HG02981 (cell line): ENCODE data around the gene RNF149.
A peak's percentile ranks its signal among the peaks of the same experiment; 100 is the strongest.
"Not testable (repeated sequence)": the region's sequence is repeated elsewhere in the genome, so short reads cannot be mapped to it uniquely, and the experiment has no call there.

Experiments used
- ATAC-seq: cut with Tn5 transposase; IDR thresholded peaks from one replicate; pipeline ENCODE4 v1.9.1; 2021; ENCODE audit warnings: mild to moderate bottlenecking, moderate library complexity; ENCODE audit not compliant: unreplicated experiment

Gene RNF149

DNA sequence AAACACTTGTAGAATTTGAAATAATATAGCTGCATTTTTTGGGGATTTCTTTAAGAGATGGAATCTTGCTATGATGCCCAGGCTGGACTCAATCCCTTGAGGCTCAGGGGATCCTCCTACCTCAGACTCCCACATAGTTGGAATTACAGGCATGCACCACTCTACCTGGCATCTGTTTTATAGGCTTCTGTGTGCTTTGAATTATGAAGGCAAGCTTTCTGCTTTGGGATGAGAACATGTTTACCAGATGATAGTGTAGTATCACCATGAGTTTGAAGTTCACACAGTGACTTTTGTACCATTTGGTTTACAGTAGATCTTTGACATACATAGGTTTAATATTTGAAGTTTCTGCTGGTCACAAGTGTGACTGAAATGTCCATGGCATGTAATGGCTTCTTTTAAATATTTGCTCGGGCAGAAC is 45.1 kb downstream of the RNF149 start:
- no peak for ATAC-seq

DNA sequence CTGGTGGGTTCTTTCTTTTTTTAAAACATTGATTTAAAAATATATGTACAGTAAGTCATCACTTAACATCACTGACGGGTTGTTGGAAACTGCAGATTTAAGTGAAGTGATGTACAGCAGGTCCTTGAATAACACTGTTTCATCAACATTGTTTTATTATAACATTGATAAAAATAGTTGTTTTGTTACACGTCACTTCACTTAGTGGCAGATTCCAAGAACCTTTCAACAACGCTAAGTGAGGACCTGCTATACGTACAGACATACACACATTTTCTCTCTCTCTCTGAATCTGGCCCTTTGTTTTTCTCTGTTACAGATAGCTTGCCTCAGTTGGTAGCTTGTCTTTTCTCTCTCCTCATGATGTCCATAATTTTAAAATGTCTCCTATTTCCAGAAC is 46.4 kb downstream of the RNF149 start:
- no peak for ATAC-seq

DNA sequence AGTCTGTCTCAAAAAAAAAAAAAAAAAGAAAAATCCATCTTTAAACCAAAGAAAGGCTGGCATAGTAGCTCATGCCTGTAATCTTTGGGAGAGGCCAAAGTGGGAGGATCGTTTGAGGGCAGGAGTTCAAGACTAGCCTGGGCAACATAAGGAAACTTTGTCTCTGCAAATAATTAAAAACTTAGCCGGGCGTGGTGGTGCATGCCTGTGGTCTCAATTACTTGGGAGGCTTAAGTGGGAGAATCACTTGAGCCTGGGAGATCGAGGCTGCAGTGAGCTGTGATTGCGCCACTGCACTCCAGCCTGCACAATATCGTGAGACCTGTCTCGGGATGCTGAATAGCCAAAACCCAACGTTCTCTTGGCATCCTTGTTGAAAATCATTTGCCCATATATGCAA is 49.7 kb downstream of the RNF149 start:
- ATAC-seq = no peak

DNA sequence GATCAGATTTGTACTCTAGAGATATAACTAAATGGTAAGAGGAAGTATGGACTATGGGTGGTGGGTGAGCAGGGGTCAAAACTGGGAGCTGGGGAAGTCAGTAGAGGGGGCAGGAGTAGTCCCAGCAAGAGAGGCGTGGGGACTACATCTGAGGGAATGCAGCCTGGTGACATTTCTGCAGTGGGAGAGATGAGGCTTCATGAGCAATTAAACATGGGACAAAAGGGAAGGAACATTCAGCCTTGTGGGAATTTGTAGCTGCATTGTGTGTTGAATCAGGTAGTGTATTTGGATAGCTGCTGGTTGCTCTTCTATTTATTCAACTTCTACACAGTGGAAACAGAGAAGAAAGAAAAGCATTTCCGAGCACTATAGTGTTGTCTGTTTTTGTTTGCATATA is 52.2 kb downstream of the RNF149 start:
- ATAC-seq = no peak

DNA sequence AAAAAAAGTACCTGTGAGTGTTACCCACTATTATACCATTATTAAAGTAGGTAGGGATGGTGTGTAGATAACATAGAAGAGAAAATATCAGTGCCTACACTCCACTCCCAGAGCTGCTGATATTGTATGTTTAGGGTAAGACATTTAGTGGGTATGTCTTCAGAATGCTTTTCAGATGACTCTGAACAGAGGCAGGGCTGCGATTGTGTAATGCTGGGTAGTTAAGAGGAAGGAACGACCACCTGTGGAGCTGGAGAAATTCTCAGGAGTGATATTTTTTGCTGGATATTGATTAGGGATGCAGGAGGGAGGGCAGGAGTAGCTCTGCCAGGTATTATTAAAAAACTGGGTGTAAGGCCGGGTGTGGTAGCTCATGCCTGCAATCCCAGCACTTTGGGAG is 53.0 kb downstream of the RNF149 start:
- ATAC-seq = no peak

DNA sequence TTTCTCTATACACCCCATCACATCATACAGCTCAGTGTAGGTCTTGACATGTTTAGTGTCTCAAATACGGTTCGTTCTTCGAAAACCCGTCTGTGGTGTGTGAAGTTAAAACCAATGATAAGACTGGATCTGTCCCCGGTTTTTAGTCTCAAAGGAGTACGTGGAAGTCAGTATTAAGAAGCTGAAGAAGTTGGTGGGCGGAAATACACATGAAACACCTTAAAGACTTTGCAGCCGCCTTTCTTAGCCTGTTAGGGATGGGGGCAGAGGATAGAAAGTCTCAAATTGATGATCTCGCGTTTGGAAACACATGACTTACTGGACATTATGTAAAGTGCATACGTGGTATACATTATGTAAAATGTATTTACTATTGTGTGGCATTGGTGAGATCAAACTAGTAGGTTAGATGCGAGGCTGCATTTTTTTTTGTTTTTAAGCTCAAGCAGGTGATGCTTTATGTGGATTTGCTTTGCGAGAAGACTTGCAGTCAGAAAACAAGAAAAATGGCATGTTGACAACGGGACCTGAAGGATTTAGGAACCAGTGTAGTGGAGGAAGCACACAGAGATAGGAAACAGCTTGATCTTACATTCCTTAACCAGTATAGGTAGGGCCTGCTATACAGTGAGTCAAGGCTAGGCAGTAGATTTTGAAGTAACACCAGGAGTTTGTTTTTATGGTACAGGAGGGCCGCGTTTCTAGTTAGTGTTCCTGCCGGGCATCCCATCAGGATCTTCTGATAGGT is 54.6 kb downstream of the RNF149 start:
- no peak for ATAC-seq

DNA sequence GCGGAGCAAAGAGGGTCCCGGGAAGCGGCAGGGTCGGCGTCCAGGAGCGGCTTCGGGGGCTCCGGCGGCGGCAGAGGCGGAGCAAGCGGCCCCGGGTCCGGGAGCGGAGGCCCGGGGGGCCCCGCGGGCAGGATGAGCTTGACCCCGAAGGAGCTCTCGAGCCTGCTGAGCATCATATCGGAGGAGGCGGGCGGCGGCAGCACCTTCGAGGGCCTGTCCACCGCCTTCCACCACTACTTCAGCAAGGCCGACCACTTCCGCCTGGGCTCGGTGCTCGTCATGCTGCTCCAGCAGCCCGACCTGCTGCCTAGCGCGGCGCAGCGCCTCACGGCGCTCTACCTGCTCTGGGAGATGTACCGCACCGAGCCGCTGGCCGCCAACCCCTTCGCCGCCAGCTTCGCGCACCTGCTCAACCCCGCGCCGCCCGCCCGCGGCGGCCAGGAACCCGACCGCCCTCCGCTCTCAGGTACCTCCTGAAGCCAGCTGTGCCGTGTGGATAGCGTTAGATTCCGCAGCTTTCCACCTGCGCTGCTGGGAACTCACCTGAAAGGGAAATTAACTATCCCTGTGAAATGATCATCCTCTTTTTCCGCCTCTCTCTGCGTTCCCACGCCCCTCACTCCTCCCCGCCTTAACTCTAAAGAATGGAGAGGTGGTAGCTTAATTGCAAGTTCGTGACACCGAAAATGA is 55.3 kb downstream of the RNF149 start:
- peak; percentile 50 for ATAC-seq

DNA sequence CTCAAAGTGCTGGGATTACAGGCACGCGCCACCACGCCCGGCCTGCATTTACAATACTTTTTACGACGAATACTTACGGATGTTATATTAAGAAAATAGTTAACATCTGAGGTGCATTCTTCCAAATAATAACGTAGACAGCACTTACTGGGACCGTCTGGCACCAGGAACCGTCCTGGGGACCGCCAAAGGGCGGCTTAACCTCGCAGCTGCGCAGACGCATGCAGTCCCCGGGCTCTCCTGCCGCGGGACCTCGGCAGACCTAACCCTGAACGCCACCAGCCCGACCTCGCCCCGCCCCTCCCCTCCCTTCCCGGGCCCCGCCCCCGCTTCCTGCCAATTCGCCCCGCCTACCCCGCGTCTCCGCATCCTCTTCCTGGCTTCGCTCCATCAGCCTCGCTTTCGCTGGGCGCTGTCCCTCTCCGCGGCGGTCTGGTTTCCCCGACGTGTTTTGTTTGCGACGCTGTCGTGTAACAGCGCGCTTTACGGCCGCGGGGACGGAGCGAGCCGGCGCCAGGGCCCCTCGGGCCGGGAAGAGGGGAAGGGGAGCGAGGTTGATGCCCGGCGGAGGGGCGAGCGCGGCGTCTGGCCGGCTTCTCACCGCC is 56.0 kb downstream of the RNF149 start, which contains the start of gene CNOT11:
Gene CNOT11 (plus strand): TSS at position 479 of the 605 bp plus-strand sequence. CDS start 79 bp downstream, at position 558.
- peak; percentile 88 for ATAC-seq

DNA sequence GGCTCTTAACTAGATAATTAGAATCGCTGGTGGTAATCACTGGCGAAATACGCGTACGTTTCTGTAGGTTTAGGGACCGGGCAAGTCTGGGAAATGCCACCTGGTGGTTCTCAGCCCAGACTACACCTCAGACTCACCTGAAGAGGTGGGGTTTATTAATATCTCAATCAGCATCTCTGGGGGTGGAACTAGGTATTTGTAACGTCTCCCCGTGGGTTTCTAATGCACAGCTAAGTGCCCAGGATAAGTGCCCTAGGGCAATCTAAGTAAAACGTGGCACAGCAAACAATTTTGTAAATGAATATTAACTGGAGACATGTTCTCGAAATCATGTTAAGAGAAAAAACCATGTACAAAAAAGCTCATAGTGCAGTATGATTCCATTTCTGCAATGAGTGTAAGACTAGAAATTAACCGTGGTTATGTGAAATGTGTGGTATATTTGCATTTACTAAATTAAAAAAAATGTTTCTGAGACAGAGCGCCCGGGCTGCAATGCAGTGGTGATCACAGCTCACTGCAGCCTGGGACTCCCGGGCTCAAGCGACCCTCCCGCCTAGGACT is 56.6 kb downstream of the RNF149 start:
- peak; percentile 49 for ATAC-seq

DNA sequence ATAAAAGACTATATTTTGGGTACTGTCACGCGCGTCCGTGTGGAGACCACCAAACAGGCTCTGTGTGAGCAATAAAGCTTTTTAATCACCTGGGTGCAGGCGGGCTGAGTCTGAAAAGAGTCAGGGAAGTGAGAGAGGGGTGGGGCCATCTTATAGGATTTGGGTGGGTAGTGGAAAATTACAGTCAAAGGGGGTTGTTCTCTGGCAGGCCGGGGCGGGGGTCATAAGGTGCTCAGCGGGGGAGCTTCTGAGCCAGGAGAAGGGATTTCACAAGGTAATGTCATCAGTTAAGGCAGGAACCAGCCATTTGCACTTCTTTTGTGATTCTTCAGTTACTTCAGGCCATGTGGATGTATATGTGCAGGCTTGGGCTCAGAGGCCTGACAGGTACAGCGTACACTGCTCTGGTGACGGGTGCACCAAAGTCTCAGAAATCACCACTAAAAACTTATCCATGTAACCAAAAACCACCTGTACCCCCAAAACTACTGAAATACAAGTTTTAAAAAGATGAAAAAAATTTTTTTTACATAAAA is 57.2 kb downstream of the RNF149 start:
- ATAC-seq = not testable (repeated sequence)

DNA sequence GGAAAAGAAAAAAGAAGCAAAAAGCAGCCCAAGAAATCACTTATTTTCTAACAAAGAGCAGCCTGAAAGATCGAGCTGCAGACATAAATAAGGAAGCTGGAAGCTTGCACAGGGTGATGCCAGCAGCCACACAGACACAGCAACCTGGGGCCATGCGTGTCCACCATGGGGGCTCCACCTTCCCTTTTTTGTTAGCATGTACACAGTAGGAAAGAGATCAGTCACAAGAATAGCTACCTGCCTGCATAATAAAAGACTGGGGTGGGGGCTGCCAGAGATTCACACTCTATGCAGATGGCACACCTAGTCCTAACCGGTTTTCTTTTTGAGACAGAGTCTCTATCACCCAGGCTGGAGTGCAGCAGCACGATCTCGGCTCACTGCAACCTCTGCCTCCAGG is 58.7 kb downstream of the RNF149 start:
- ATAC-seq = no peak

DNA sequence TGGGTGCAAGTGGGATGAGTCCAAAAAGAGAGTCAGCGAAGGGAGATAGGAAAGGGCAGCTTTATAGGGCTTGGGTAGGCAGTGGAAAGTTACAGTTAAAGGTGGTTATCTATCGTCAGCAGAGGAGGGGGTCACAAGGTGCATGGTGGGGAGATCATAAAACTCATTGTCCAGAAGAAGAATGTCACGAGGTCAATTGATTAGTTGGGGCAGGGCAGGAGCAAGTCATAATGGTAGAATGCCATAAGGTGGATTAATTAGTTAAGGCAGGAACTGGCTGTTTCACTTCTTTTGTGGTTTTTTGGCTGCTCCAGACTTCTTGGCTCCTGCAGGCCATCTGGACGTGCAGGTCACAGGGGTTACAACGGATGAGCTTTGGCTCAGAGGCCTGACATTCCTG is 59.7 kb downstream of the RNF149 start:
- not testable (repeated sequence) for ATAC-seq

DNA sequence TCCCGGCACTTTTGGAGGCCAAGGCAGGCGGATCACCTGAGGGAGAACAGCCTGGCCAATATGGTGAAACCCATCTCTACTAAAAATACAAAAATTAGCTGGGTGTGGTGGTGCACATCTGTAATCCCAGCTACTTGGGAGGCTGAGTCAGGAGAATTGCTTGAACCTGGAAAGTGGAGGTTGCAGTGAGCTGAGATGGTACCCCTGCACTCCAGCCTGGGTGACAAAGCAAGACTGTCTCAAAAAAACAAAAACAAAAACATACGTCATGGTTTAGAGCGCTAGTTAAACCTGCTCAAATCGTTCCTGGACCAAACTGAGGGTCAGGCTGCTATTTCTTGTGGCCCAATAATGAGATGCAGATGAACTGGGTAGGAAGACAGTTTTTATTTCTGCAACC is 63.0 kb downstream of the RNF149 start:
- not testable (repeated sequence) for ATAC-seq

DNA sequence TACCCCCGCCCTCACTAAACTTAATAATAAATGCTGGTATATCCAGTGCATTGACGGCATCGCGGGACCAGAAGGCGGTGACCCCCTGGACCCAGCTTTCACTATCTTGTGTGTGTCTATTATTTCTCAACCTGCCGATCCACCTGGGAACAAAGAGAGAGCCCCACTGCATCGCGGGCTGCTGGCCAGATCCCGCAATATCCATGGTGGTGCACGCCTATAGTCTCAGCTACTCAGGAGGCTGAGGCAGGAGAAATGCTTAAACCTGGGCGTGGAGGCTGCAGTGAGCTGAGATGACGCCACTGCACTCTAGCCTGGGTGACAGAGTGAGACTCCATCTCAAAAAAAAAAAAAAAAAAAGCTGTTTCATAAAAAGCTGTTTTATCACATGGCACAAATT is 63.6 kb downstream of the RNF149 start:
- not testable (repeated sequence) for ATAC-seq

DNA sequence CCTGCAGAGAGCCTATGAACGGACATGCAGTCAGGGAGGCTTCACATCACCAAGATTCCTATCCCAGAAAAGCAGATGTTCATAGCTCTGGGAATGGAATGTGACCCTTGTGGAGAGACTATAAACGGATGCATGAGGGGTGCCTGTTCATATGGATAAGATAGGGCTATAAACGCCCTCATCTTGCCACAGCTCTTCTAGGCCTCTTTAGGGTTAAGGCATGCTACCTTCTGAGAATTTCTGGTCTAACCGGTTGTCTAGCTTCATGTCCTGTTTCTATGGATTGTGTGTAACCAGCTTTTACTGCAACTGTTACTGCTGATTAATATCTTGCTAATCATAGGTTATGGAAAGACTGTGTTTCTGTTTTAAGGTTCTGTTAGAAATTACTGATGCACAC is 64.1 kb downstream of the RNF149 start:
- ATAC-seq = not testable (repeated sequence)

DNA sequence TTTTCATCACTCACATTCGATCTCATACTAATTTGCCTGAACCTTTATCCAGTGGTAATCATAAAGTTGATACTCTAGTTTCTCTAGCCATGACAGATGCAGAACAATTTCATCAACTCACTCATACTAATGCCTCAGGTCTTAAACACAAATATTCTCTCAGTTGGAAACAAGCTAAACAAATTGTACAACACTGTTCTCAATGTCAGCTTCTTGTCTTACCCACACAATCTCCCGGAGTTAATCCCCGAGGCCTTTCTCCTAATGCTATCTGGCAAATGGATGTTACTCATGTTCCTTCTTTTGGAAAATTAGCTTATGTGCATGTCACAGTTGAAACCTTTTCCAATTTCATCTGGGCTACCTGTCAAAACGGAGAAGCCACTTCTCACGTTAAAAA is 67.3 kb downstream of the RNF149 start:
- no peak for ATAC-seq

DNA sequence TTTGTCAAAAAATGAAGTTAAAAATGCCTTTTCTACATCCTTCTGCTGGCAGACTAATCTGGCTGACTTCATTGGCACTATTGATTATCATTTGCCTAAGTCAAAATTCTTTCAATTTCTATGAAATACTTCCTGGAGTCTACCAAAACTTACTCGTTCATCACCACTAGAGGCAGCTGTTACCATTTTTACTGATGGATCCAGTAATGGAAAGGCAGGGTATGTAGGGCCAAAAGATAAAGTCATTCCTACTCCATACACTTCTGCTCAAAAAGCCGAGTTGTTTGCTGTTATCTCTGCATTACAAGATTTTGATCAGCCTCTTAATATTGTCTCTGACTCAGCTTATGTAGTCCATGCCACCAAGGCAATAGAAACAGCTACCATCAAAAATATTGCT is 67.8 kb downstream of the RNF149 start:
- ATAC-seq = not testable (repeated sequence)

DNA sequence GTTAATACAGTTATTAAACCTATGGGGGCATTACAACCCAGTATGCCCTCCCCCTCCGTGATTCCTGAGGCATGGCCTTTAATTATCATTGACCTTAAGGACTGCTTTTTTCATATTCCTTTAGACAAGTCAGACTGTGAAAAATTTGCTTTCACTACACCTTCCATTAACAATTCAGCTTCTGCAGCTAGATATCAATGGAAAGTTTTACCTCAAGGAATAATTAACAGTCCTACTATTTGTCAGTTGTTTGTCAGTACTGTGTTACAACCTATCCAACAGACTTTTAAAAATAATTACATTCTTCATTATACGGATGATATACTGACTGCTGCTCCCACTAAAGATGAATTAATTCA is 68.8 kb downstream of the RNF149 start:
- ATAC-seq = not testable (repeated sequence)

DNA sequence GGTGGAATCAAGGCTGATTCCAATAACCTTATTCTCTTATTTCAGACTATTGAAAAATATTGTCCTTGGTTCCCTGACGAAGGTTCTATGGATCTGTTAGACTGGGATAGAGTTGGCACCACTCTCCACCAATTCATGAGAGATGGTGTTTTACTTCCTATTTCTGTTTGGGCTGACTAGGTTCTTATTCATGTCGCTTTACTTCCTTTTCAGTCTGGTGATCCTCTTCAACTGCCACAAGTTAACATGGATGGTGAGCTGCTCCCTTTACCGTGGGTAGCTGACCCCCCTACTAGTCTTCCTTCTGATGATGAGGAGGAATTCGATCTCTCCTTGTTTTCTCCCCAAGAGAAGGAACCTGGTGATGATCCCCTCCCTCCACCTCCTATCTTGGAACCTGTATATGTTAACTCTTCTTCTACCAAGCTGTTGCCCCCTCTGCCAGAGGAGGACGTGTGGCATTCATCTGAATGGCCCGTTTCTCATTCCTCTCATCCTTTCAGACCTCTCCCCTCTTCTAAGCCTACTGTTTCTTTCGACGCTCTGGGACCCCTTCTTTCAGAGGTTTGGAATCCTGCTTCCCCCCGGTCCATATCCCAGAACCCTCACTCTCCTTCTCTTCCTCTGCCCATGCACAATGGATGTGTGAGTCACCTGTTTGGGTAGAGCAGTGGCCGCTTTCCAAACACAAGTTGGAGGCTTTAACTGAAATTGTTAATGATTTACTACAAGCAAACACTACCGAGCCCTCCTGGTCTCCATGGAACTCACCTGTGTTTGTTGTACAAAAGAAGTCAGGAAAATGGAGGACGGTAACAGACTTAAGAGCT is 69.4 kb downstream of the RNF149 start:
- ATAC-seq = no peak

DNA sequence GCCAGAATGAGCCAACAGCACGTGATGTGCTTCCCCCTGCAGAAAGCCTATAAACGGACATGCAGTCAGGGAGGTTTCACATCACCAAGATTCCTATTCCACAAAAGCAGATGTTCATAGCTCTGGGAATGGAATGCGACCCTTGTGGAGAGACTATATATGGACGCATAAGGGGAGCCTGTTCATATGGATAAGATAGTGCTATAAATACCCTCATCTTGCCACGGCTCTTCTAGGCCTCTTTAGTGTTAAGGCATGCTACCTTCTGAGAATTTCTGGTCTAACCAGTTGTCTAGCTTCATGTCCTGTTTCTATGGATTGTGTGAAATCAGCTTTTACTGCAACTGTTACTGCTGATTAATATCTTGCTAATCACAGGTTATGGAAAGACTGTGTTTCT is 70.6 kb downstream of the RNF149 start:
- not testable (repeated sequence) for ATAC-seq
